NCI-H2081 treated with DMSO at 0.1 percent for 48 hours (cell line): Measurements from ENCODE around the gene KRTAP10-6.
"Not testable (repeated sequence)": the region's sequence is repeated elsewhere in the genome, so short reads cannot be mapped to it uniquely, and the experiment has no call there.

Experiments
- DNase-seq: peaks from one replicate; lab custom pipeline; 2025; lab: John Stamatoyannopoulos, UW

Gene KRTAP10-6

GRCh38 chr21:44599264-44600029 lies 7.1 kb upstream of the KRTAP10-6 start:
- DNase-seq = no peak

GRCh38 chr21:44598061-44598460 lies 5.8 kb upstream of the KRTAP10-6 start:
- DNase-seq = no peak

GRCh38 chr21:44596068-44596725 lies 3.9 kb upstream of the KRTAP10-6 start:
- no peak for DNase-seq

- no peak for DNase-seq
Observed at GRCh38 chr21:44595524-44595923, 3.2 kb upstream of the KRTAP10-6 start.

GRCh38 chr21:44594406-44594916 lies 2.2 kb upstream of the KRTAP10-6 start:
- DNase-seq = no peak

GRCh38 chr21:44593598-44594405 lies 1.5 kb upstream of the KRTAP10-6 start:
- no peak for DNase-seq

GRCh38 chr21:44591801-44592130 lies 539 bp downstream of the KRTAP10-6 start:
- not testable (repeated sequence) for DNase-seq

- DNase-seq = not testable (repeated sequence)
Observed at GRCh38 chr21:44590897-44591800, 1.2 kb downstream of the KRTAP10-6 start.

- no peak for DNase-seq
Observed at GRCh38 chr21:44590311-44590721, 2.0 kb downstream of the KRTAP10-6 start.

GRCh38 chr21:44589586-44590305 lies 2.6 kb downstream of the KRTAP10-6 start:
- DNase-seq = no peak

- DNase-seq = no peak
Observed at GRCh38 chr21:44589094-44589493, 3.2 kb downstream of the KRTAP10-6 start.

GRCh38 chr21:44585892-44586291 lies 6.4 kb downstream of the KRTAP10-6 start:
- no peak for DNase-seq

- no peak for DNase-seq
Observed at GRCh38 chr21:44583800-44584147, 8.5 kb downstream of the KRTAP10-6 start.

- DNase-seq = no peak
Observed at GRCh38 chr21:44583089-44583799, 9.1 kb downstream of the KRTAP10-6 start.

- DNase-seq = no peak
Observed at GRCh38 chr21:44582055-44582454, 10.2 kb downstream of the KRTAP10-6 start.

GRCh38 chr21:44581158-44581557 lies 11.1 kb downstream of the KRTAP10-6 start:
- DNase-seq = no peak

- DNase-seq = not testable (repeated sequence)
Observed at GRCh38 chr21:44580231-44580821, 12.0 kb downstream of the KRTAP10-6 start, which contains the start of gene KRTAP10-5. TSS of gene KRTAP10-5 (minus strand) at chr21:44580604. CDS start at chr21:44580578, 26 bp downstream.

- DNase-seq = no peak
Observed at GRCh38 chr21:44579833-44580144, 12.5 kb downstream of the KRTAP10-6 start.

GRCh38 chr21:44579056-44579832 lies 13.1 kb downstream of the KRTAP10-6 start:
- no peak for DNase-seq
